ENCODE results near the gene THOP1.

Gene THOP1

GRCh38 chr19:2820112-2820702, 34.9 kb downstream of the THOP1 start:
- DNase-seq: no peak

DNA sequence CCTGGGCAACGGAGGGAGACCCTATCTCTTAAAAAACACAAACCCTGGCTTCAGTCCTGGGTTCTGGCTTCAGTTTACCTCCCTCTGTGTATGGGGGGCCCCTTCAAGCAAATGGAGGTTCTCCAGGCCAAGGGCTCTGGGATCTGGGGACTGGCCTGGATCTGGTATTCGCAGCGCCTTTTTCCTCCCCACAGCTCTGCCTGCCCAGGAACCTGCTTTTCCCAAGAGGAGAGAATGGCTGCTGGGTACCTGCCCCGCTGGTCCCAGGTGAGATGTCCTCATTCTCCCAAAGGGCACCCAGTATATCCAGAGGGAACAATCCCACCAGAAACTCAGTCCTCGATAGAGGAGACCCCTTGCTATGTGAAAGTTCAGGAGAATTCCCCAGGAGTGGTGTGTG, 37.5 kb downstream of the THOP1 start:
- no peak for DNase-seq

GRCh38 chr19:2823646-2824045, 38.3 kb downstream of the THOP1 start:
- no peak for DNase-seq

DNA sequence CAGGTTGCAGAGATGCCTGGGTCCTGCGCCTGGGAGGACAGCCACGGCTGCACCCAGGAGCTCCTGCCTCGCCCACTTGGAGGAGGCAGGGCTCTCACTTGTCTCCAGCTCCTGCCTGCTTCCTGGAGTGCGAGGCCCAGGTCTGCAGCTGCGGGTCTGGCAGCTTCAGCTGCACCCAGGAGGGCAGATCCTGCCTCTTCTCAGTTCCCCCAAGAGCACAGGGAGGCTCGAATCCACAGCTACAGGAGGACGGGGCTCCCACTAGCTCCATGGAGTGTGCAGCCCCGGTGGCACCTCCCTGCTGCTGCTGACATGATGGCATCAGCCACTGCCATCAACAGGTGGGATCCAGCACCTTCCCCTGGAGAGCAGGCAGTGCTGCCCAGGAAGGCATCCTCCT, 38.8 kb downstream of the THOP1 start:
- DNase-seq: no peak

- no peak for DNase-seq
Observed at GRCh38 chr19:2827022-2827421, 41.7 kb downstream of the THOP1 start.

- no peak for DNase-seq
Observed at GRCh38 chr19:2827840-2828489, 42.7 kb downstream of the THOP1 start.

DNA sequence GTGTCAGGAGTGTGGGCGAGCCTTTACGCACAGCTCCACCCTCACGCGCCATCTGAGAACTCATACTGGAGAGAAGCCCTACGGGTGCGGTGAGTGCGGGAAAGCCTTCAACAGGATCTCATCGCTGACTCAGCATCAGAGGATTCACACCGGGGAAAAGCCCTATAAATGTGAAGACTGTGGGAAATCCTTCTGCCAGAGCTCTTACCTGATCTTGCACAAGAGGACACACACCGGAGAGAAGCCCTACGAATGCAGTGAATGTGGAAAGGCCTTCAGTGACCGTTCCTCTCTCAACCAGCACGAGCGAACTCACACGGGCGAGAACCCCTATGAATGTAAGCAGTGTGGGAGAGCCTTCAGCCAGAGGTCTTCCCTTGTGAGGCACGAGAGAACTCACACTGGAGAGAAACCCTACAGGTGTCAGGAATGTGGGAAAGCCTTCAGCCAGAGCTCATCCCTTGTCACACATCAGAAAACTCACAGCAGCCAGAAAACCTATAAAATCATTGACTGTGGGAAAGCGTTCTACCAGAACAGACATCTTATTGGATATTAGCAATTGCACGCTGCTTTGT, 49.1 kb downstream of the THOP1 start:
- DNase-seq: no peak

- no peak for DNase-seq
Observed at GRCh38 chr19:2837430-2837829, 52.1 kb downstream of the THOP1 start.

DNA sequence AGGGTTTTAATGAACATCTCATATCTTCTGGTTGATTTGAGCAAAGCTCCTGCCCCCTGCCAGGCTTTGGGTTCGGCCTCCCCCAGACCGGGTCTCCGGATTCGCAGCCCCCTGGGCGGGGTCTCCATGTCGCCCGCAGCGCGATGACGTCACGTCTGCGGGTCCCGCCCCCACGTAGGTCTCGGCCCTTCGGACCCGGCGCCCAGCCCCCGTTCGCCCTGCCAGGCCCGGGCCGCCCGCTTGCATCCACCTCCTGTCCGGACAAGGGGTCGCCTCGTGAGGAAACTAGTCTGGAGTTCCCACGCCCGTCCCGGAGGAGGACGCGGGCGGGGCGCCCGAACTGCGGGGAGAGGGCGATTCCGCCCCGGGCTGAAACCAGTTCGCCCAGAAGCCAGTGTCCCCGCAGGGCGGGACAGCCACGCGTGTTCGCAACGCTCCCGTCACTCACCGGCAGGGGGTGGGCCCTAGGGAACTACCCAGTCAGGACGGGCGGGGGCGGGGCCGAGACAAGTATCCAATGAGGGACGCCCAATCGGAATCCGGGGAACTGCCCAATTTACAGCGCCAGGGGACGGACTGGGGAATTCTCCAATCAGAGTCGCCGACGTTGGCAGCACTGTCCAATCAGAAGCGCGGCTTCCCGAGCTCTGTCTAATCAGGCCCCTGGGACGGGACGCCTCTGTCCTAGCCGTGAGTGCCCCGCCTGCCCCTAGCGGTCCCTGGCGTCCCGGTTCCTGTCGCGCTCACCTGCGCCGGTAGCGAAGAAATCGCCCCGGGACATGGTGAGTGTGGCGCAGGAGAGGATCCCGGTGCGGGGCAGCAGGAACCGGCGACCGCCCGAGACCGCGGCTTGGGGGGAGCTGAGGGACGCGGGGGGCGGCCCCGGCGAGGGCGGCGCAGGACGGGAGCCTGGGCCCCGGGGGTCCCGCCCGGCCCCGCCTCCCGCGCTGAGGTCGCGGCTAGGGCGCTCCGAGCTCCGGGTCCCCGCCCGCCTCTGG, 55.8 kb downstream of the THOP1 start, which contains the start of gene ZNF555:
ZNF555 (plus strand) TSS at position 682 of the 998 bp plus-strand sequence; CDS start at position 780, 98 bp downstream.
- DNase-seq: peak; percentile 98

DNA sequence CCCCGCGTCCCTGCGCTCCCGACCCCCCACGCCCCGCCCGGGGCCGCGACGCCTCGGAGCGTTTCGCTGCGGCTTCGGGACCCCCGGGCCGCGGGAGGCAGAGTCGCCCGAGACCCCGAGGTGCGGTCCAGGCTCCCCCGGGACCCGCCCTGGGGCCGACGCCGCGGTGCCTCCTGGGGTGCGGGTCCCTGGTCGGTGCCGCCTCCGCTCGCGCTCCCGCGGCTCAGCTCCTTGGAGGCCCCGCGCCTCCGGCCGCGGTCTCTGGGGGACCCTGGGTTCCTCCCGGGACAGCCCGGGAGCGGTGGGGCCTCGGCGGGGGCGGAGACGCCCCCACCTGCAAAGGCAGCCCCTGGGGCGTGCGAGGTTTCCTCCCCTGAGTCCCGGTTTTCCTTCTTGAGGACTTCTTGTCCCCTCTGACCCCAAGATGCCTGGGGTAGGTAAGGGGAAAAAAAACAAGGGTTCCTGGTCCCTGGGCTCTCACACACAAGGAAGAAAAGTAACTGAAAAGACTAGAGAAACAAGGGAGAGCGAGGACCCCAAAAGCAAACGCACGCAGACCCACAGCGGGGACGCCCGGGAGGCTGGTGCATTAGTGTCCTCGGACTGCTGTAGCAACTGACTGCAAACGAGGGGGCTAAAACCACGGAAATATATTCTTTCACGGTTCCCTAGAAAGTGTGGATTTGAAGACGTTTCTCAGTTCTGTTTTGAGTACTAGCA, 56.7 kb downstream of the THOP1 start:
- DNase-seq: no peak

GRCh38 chr19:2845107-2845506, 59.8 kb downstream of the THOP1 start:
- DNase-seq: no peak

DNA sequence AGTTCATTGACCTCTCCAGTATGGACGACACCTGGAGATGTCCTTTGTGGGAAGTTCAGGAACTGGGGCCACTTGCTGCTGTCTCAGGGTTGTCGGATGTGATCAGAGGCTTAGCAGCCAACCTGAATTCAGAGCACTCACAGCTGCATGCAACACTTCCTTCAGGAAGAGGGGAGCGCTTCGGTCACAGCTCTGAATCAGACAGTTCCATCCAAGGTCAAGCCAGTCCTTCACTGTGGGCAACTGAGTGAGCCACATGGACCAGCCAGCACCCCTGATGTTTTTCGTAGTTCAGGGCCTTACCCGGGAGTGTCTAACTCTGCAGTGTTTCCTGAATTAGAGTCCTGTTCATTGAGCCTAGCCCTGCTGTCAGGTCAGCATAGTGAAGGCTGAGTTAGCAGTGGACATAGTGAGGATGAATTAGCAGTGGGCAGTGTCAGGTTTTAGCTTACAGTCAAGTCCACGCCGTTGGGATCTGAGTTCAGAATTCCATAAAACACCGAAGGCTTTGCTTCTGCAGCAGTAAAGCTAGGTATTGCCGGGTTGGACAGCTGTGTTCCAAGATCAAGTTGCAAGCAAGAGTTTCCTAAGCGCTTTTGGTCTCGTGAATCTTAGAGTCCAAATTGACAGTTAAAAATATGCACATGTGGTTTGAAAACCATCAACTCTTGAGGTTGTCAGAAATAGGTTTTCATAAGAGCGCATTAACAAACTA, 61.0 kb downstream of the THOP1 start:
- no peak for DNase-seq

DNA sequence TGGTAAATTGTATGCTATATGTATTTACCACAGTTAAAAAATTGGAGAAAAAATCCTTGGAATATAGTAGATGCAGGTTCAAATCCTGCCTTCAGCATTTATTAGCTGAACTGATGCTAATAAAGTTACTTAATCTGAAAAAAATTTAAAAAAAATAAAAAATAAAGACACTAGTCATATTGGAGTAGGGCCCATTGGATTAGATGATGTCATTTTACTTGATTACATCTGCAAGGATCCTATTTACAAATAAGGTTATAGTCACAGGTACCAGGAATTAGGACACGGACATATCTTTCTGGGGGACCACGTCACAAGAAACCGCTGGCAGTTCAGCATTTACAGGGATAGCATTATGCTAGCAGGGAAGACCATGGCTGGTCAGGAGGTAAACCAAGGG, 62.2 kb downstream of the THOP1 start:
- DNase-seq: no peak

GRCh38 chr19:2848616-2849015, 63.3 kb downstream of the THOP1 start:
- DNase-seq: no peak

DNA sequence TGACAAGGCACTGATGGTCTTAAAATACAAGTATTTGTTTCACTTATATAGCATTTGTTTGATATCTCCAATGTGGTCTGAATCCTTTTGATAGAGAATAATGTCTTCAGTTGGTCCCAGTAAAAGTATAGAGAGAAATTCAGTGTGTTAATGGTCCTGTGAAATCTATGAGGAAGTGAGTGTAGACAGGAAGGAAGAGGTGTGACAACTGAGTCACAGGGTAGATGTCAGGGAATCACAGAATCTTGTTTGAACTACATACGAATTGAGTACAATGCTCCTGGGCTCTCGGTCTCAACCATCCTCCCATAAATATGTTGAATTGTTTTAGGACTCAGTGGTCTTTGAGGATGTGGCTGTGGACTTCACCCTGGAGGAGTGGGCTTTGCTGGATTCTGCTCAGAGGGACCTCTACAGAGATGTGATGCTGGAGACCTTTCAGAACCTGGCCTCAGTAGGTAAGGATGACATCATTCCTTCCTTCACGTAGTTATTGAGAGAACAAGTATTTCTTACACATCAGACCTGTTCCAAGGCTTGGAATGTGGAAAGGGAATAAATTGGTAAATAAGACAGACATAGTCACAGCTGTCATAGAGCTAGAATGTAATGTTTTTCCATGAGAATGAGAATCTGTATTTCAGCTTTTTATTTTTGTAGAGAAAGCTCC, 65.1 kb downstream of the THOP1 start:
- DNase-seq: no peak

GRCh38 chr19:2852598-2852997, 67.3 kb downstream of the THOP1 start:
- no peak for DNase-seq

GRCh38 chr19:2853015-2853606, 67.8 kb downstream of the THOP1 start:
- DNase-seq: no peak

DNA sequence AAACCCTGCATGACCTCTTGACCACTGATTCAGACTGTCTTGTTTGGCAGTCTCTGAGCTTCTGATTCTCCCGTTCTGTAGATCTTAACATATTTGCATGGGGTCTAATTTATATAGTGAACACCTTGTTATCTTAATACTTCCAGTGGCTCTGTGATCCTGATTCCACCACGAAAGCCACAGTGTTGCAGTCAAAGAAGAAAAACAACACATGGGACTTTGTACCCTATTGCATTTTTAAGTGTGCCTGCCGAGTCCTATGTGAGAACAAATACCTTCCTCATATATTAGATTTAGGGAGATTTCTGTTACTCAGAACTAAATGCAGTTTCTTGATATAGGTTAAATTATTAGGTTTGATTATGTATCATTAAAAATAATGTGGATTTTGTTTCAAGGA, 69.5 kb downstream of the THOP1 start:
- no peak for DNase-seq

GRCh38 chr19:2856457-2857050, 71.3 kb downstream of the THOP1 start:
- no peak for DNase-seq

- no peak for DNase-seq
Observed at GRCh38 chr19:2858864-2859263, 73.6 kb downstream of the THOP1 start.

DNA sequence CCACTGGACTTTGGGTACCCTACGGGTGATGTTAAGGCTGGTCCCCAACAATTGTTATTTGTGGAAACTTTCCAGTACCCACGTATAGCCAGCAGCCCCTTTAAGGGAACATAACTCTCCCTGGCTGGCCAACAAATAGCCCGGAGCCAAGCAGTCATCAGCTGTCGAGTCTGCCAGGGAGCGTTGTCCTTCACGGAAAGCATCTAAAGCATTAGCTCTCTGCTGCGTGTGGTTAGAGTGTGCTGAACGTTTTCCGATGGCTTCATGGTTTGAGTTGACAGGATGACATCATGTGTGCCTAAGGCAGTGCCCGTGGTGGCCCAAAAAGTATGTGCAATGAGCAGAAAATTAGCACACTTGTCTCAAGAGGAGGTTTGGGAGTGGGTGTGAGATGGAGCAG, 78.5 kb downstream of the THOP1 start:
- no peak for DNase-seq

Data from activated T-cell treated with anti-CD3 and anti-CD28 coated beads for 4 hours (primary cell).